Natural killer cell (primary cell): ENCODE results near the gene MYH10. TPM values are rescaled to one million over a fixed set of nuclear protein-coding genes. Genes with fewer than 3 reads are reported as not detected.

Experiments used
- ATAC-seq, 3 donors: fragments of 150-1000 bp in 2 of 3; fragments of 200-7000 bp in 1 of 3; cut with Tn5 transposase; 1 replicate in 1 of 3; 2 replicates in 2 of 3; pipeline ENCODE4 v1.10.0; 2021; ENCODE audit warnings: mild to moderate bottlenecking in 2 of 3, moderate library complexity in 2 of 3
- DNase-seq, 2 donors: peaks; one replicate each; pipeline versions ENCODE4 v3.0.0 to v3.0.0-alpha.2; 2013 to 2021; ENCODE audit warnings: mixed read lengths in 1 of 2
- H3K27ac ChIP-seq: one replicate; pipeline ENCODE4 v1.5.1; 2013; ENCODE audit warnings: mild to moderate bottlenecking, low read length
- H3K27me3 ChIP-seq: one replicate; pipeline ENCODE4 v1.6.1; 2013; ENCODE audit warnings: low read length; ENCODE audit not compliant: control insufficient read depth, insufficient read depth
- H3K36me3 ChIP-seq: one replicate; pipeline ENCODE4 v1.6.1; 2013; ENCODE audit warnings: low read length; ENCODE audit not compliant: control insufficient read depth, insufficient read depth
- H3K4me1 ChIP-seq: one replicate; pipeline ENCODE4 v1.6.1; 2013; ENCODE audit warnings: low read length; ENCODE audit not compliant: control insufficient read depth, insufficient read depth
- H3K4me3 ChIP-seq: one replicate; pipeline ENCODE4 v1.5.1; 2013; ENCODE audit warnings: low read length
- H3K9me3 ChIP-seq: one replicate; pipeline ENCODE4 v1.6.1; 2013; ENCODE audit warnings: low read length; ENCODE audit not compliant: control insufficient read depth, insufficient read depth
- H3K27ac Mint-ChIP-seq, 2 donors: one replicate each; pipeline ENCODE4 v1.8.0; 2022; ENCODE audit warnings: mild to moderate bottlenecking in 2 of 2, mixed read lengths in 2 of 2, moderate library complexity in 1 of 2
- H3K27me3 Mint-ChIP-seq, 2 donors: one replicate each; pipeline ENCODE4 v1.8.0; 2022; ENCODE audit warnings: low read depth in 2 of 2, mixed read lengths in 2 of 2
- H3K36me3 Mint-ChIP-seq: one replicate; pipeline ENCODE4 v1.8.0; 2022; ENCODE audit warnings: mixed read lengths
- H3K4me1 Mint-ChIP-seq, 2 donors: one replicate each; pipeline ENCODE4 v1.8.0; 2022; ENCODE audit warnings: mixed read lengths in 2 of 2
- H3K4me3 Mint-ChIP-seq: one replicate; pipeline ENCODE4 v1.8.0; 2022; ENCODE audit warnings: mild to moderate bottlenecking, moderate library complexity, mixed read lengths
- H3K9me3 Mint-ChIP-seq, 2 donors: one replicate each; pipeline ENCODE4 v1.8.0; 2022; ENCODE audit warnings: mixed read lengths in 2 of 2
- WGBS: methylation state at CpG from one replicate; pipeline ENCODE4 v1.1.7; 2013; ENCODE audit warnings: missing lambda C conversion rate; ENCODE audit not compliant: insufficient coverage; 5-methylcytosine and 5-hydroxymethylcytosine counted together
- intact Hi-C: fragments of 100-400 bp; cut with micrococcal nuclease; formaldehyde crosslinking; loops from one replicate; pipeline ENCODE4 v1.14.2; 2022
- total RNA-seq, 4 donors: library from RNA; stranded (reverse); fragments of 120-200 nt in 1 of 4; gene quantifications; one replicate each; pipeline versions ENCODE4 v1.2.3 to v1.2.4, GENCODE V29; 2013 to 2022
- TF ChIP-seq, protein P1 (sequence below): fragments of 200-600 bp; IDR thresholded peaks from one replicate; pipeline ENCODE4 v1.8.0; 2022; ENCODE audit warnings: antibody characterized with exemption

MYH10 gene
- total RNA-seq, 3 donors from 2014 or later (not counting 1 experiment from before 2014, with no cell fraction given), result 0.28 to 1.5 (median 1.0) TPM

DNA sequence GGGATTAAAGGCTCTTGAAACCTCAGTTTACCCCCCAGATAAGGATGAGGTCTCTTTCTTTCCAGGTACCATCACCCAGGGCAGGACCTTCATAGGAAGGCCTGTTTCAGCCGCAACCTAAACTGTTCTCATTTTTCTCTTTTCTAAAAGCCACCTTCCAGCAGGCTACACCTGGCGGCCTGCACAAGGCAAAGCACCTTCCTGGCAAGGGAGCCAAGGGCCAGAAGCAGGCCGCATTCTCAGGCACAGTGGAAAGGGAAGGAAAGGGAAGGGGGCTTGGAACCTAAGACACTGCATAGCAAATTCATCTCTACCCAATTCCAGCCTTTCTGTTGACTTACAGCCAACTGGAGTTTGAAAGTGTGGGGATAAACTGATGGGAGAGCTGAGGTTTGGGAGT is 203.7 kb downstream of the MYH10 start:
- Mint-ChIP-seq H3K27me3 (peaks cover 0 to 7% of the 10 kb centered on the region in 2 donors), H3K27ac (no peak overlapping the region), H3K9me3 (no peaks in the 10 kb centered on the region), H3K4me3 (no peak overlapping the region), H3K4me1 (no peaks in the 10 kb centered on the region), H3K36me3 (no peaks in the 10 kb centered on the region)
- intact Hi-C loops, result no loop called here
- H3K4me1 ChIP-seq, result no peaks in the 10 kb centered on the region
- no peaks in the 10 kb centered on the region for H3K36me3 ChIP-seq
- H3K4me3 ChIP-seq, result no peak overlapping the region
- no peaks in the 10 kb centered on the region for H3K9me3 ChIP-seq
- H3K27ac ChIP-seq, result no peak overlapping the region
- DNase-seq (no peak), ATAC-seq (no peak)
- 91% methylated on average over 1 of the region's 3 CpGs for WGBS
- no peaks in the 10 kb centered on the region for H3K27me3 ChIP-seq
- TF ChIP-seq, protein P1, sequence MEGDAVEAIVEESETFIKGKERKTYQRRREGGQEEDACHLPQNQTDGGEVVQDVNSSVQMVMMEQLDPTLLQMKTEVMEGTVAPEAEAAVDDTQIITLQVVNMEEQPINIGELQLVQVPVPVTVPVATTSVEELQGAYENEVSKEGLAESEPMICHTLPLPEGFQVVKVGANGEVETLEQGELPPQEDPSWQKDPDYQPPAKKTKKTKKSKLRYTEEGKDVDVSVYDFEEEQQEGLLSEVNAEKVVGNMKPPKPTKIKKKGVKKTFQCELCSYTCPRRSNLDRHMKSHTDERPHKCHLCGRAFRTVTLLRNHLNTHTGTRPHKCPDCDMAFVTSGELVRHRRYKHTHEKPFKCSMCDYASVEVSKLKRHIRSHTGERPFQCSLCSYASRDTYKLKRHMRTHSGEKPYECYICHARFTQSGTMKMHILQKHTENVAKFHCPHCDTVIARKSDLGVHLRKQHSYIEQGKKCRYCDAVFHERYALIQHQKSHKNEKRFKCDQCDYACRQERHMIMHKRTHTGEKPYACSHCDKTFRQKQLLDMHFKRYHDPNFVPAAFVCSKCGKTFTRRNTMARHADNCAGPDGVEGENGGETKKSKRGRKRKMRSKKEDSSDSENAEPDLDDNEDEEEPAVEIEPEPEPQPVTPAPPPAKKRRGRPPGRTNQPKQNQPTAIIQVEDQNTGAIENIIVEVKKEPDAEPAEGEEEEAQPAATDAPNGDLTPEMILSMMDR, result no peak

DNA sequence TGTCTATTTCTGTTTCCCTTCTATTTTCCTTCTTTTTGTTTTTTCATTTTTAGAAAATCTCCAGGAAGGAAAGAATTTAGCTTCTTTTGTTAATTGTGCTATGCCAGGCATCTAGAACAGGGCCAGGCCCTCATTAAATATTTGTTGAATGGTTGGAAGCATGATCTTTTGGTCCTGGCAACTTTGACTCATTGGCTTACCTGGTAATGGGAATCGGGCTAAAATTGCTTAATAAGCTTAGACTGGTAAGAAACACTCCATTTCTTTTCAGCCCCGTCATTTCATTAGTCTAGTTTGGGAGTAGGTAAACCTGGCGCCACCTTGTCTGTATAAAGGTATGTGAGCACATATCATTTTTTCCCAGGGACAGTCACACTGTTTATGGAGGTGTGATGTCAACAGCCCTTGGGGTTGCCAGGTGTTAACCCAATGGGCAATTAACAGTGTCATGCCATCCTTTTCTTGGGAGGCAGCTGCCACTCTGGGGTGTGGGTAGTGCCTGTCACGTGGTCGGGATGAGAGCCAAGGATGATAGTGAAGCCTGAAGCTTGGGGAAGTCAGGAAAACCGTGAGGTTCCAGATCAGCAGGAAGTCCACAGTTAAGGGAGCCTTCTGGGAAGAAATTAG is 204.3 kb downstream of the MYH10 start:
- TF ChIP-seq, protein P1, result no peak
- ATAC-seq, result no peak
- no peak overlapping the region for H3K27ac ChIP-seq
- DNase-seq, result no peak
- WGBS, result 79% methylated on average over 6 of the region's 6 CpGs
- no peaks in the 10 kb centered on the region for H3K4me1 Mint-ChIP-seq
- no peaks in the 10 kb centered on the region for H3K36me3 Mint-ChIP-seq
- no peaks in the 10 kb centered on the region for H3K9me3 Mint-ChIP-seq
- H3K4me3 ChIP-seq, result no peak overlapping the region
- H3K9me3 ChIP-seq, result no peaks in the 10 kb centered on the region
- no peak overlapping the region for H3K4me3 Mint-ChIP-seq
- H3K27me3 ChIP-seq, result no peaks in the 10 kb centered on the region
- intact Hi-C loops, result no loop called here
- H3K27ac Mint-ChIP-seq, result no peak overlapping the region
- no peaks in the 10 kb centered on the region for H3K4me1 ChIP-seq
- peaks cover 0 to 10% of the 10 kb centered on the region in 2 donors for H3K27me3 Mint-ChIP-seq
- H3K36me3 ChIP-seq, result no peaks in the 10 kb centered on the region

Other genes starting within 250 kb of the MYH10 start
- 1,000 to 10,000 TPM; 1,481 to 1,796 (median 1,628) TPM for gene RPL26, start 247.5 kb downstream of the MYH10 start, total RNA-seq
- 1 to 10 TPM in 1 of 3 donors, under 1 TPM in 2; 0.35 to 1.1 (median 0.52) TPM for gene RNF222, start 232.9 kb downstream of the MYH10 start, total RNA-seq
- 100 to 1,000 TPM; 174 to 219 (median 193) TPM for gene NDEL1, start 194.8 kb downstream of the MYH10 start, total RNA-seq
- gene CCDC42, start 114.1 kb upstream of the MYH10 start, total RNA-seq, result under 1 TPM in 2 of 3 donors, not detected in 1; 0.27 to 0.75 TPM
- gene SPDYE4, start 127.8 kb upstream of the MYH10 start, total RNA-seq, result not detected
- under 1 TPM in 2 of 3 donors, not detected in 1; 0.12 to 0.90 TPM for gene MFSD6L, start 168.6 kb upstream of the MYH10 start, total RNA-seq
- 1 to 10 TPM in 2 of 3 donors, under 1 TPM in 1; 0.84 to 6.3 (median 1.4) TPM for gene PIK3R6, start 236.9 kb upstream of the MYH10 start, total RNA-seq